ENCODE data around the gene RPS6KL1.

The RPS6KL1 gene

DNA sequence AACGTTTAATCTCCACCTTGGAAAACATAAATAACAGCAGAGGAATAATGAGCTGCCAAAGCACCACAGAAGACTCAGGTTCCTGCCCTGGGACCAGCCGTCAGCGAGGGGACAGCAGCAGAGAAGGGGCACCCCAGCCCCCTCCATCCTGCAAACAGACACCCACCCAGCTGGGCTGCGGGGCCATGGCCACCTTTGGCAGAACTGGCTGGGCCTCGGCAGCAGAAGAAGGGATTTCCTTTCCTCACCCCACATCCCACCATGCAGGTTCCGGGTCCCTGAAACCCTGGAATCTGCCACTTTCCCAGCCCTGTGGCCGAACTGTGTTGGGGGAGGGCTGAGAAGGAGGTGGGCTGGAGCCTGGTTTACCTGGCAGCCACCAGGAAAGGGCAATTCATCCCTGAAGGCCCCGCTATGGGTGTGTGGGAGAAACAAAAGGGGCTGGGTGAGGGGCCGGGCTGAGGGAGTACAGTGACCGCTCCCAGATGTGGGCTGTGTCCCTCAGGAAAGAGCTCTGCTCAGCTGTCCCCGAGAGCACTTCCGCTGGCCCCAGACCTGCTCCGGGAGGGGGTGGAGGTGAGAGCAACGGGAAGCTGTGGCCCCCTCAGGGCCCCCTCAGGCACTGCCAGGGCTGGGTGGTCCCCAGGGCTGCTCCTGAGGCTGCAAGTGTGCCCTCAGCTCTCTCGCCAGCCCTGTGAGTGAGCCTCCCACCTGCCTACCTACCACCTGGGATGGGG is 28.6 kb upstream of the RPS6KL1 start:
- no peak for DNase-seq

DNA sequence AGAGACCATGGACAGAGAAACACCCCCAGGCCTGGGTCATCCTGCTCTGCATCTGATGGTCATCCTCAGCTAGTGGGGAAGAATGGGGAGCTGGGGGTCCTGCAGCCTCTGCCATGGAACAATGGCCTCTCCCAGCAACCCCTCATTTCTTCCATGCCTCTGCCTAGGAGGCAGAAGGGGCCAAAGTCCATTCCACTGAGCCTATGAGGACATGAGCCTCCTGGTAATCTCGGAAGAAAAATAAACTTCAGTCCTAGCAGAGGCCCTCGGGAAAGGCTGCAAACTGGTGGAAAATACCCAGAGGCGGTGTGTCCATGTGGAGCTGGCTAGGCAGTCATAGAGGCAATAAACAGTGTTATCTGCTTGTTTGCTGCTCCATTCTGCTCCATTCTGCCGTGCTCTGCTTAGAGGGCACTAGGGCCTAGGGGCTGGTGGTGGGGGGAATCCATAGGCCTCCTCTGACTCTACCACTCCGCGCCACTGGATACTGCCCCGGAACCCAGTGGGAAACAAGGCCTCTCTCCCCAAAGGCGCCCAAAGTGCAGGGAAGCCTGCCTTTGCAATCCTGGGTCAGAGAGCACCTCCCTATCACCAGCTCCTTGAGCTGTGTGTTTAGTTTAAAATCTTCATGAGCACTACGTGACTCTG is 27.9 kb upstream of the RPS6KL1 start:
- no peak for DNase-seq

DNA sequence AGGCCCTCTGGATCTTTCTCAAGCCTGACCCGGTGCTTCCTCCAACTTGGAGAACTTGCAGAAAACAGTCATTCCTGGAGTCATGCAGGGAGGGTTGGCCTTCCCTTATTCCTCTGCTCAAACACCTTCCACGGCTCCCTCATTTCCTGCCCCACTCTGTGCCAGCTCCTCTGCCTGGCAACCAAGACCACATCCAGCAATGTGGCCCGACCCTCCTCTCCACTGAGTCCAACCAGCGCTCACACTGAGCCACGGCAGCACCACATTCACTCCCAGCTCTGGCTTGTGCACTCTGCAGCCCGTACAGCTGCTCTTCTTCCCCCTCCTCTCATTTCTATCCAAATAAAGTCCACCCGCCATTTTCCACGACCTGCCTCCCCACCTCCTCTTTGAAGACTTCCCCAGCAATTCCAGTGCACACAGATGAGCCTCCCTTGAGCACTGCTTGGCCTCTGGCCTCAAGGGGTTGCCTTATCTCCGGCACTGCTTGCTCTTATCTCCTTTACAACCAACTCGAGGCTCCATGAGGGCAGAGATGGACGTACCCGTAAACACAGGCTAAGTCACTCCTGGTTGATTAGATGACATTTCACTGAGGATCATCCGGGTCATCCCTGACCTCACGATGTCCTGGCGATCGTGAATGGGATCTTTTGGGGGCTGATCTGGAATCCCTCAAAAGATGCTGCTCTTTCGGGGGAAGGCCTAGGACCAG is 27.0 kb upstream of the RPS6KL1 start:
- DNase-seq = no peak

- no peak for DNase-seq
These were observed 26.1 kb upstream of the RPS6KL1 start for GRCh38 chr14:74949191-74949601.

DNA sequence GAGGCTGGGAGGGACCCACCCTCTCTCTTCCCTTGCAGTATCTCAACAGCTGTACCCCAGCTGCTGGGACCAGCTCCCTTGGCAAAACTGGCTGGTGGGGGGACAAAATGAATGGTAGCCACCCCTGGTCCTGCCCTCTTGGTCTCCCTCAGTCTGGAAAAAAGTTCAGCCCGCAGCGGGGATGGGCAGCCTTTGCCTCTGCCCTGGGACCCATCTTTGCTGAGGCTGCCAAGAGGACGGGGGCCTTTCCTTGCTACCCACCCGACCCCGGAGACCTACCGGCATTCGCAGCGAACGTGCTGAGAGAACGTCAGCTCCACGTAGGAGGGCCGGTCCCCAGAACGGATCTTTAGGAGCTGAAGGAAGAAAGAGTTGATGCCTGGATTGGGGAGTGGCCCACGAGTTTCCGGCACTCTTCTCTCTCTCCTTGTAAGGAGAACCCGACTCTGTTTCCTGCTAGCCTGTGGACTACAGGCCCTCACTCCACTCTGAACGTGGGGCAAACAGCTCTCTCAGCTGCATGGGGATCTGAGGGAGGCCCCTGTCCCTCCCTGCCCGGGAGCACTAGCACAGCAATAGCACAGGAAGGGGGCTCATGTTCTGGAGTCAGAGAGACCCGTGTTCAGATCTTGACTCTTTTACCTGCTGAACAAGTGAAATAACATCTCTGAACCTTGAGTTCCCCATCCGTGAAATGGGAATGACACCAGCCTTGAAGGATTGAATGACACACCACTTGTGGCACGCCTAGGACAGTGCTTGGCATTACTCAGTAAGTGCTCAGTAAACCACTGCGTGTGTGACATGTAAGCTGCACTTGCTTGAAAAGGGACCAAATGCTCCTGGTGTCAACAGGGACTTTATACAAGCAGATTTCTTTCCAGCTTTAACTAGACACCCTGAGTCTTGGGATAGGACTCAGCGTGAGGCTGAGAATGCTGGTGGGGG is 25.4 kb upstream of the RPS6KL1 start:
- DNase-seq = no peak

GRCh38 chr14:74947353-74948227 is 24.5 kb upstream of the RPS6KL1 start:
- no peak for DNase-seq

- no peak for DNase-seq
These were observed 23.7 kb upstream of the RPS6KL1 start for GRCh38 chr14:74946659-74947281.

- DNase-seq = peak; percentile 58
These were observed 23.0 kb upstream of the RPS6KL1 start for GRCh38 chr14:74945852-74946658.

DNA sequence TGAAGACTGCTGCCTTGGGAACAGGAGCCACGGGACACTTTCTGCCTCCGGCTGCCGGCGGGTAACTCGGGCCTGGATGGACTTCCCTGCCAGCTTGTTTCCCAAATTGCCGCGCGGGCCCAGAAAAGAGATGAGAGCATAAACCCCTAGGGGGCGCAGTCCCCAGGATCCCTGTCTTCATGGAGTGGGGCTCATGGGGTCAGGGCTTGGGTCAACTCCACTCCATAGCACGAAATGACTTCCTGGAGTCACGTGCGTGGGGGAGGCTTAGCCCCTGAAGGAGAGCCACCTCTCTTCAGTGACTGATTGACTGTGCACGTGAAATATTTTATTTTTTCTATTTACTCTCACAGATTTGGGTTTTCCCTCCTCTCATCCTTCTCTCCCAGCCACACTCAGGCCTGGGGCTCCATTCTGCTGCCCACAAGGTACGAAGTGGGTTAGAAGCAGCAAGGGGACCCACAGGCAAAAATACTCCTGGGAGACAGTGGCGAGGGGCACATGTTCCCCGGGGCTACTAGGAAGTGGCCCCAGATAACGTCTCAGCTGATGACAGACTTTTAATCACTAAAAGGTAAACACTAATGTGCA is 22.3 kb upstream of the RPS6KL1 start:
- no peak for DNase-seq

DNA sequence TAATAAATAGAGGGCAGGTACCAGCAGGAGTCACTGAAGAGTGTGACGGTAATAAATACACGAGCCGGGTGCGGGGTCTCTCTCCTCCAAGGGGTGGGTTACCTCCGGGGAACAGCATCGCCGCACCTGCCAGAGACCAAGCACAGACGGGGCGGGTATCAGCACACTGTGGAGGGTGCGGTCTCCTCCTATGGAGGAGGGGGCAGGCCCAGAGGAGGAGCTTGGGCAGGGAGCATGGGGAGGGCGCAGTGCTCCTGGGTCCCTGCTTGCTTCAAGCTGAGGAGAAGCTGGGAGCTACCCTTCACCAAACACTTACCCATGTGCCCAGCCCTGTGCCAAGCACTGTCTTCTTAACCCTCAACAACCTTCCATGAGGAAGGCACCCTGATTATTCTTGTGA is 19.5 kb upstream of the RPS6KL1 start:
- no peak for DNase-seq

DNA sequence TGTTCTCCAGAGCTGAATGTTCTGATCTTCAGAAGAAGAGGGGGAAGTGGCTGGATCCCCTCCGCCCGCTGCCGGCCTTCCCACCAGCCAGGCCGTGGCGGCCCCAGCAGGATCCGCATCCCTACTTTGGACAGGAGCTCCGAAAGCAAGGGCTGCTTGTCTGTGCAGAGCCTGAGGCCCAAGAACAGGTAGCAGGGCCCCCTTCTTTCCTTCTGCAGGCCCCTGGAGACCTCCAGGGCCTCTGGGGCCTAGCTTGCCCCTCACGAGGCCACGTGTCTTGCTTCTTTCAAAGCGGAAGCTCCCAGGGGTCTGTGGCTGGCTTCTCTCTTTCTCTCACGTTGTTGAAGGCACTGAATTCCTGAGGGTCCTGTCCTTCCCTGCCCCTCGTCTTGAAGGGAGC is 19.1 kb upstream of the RPS6KL1 start:
- no peak for DNase-seq

DNA sequence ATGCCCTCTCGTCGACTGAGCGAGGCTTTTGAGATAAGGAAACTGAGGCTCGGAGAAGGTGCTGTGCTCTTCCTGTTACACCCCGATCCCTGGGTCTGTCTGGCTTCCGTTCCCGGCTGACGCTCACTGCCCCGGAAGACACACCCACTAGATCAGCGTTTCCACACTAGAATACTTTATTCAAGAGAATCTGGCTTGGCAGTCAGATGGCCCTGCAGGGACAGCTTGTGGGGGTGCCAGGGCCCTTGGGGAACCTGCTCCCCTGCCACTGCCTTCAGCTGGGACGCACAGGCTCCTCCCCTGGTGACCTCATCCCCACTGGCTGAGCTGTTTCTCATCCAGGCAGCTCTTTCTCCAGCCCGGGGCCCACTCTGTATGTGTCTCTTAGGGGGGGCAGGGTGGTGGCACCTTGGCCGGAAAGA is 18.6 kb upstream of the RPS6KL1 start:
- DNase-seq = peak; percentile 4

GRCh38 chr14:74940956-74941565 is 18.0 kb upstream of the RPS6KL1 start:
- no peak for DNase-seq

GRCh38 chr14:74938531-74939495 is 15.8 kb upstream of the RPS6KL1 start:
- DNase-seq = no peak

GRCh38 chr14:74937171-74937570 is 14.1 kb upstream of the RPS6KL1 start:
- DNase-seq = no peak

GRCh38 chr14:74936731-74937130 is 13.7 kb upstream of the RPS6KL1 start:
- no peak for DNase-seq

- DNase-seq = no peak
These were observed 13.1 kb upstream of the RPS6KL1 start for GRCh38 chr14:74936151-74936550.

- DNase-seq = no peak
These were observed 12.3 kb upstream of the RPS6KL1 start for GRCh38 chr14:74935360-74935680.

Data from NCI-H226 (cell line).